ENCODE data around the gene ERO1A.
"Not testable (repeated sequence)": the region's sequence is repeated elsewhere in the genome, so short reads cannot be mapped to it uniquely, and the experiment has no call there.

Gene ERO1A, protein sequence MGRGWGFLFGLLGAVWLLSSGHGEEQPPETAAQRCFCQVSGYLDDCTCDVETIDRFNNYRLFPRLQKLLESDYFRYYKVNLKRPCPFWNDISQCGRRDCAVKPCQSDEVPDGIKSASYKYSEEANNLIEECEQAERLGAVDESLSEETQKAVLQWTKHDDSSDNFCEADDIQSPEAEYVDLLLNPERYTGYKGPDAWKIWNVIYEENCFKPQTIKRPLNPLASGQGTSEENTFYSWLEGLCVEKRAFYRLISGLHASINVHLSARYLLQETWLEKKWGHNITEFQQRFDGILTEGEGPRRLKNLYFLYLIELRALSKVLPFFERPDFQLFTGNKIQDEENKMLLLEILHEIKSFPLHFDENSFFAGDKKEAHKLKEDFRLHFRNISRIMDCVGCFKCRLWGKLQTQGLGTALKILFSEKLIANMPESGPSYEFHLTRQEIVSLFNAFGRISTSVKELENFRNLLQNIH

DNA sequence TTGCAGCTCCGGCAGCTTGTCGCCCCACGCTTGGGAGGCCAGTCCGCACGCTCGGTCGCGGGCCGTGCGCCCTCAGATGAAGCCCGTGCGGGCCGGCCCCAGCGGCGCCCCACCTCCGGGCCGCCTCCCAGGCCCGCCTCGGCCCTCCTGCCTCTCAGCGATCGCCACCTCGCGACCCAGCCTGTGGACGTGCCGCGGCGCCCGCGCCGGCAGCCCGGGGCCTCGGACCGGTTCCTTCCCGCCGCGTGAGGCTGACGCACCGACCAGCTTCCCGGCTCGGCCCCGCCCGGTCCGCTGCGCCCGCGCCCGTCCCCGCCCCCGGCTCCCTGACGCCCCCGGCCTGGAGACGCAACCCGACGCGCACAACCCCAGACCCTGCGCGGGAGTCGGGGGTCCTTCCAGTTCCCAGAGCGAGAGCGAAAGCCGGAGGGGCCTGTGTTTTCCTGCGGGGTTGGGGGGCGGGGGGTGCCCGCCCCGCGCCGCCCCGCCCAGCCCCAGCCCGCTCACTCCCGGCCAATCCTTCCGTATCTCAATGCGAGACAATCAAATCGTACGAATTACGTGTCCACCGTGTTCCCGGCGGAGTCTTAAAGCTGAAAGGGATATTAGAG lies at the start of gene ERO1A:
Gene ERO1A, minus strand, starts transcription at position 78 of the 611 bp plus-strand sequence. Its CDS starts 77 bp downstream, at position 1.
- DNase-seq (ENCODE audit: low read depth in 2 of 2) = peak in 1 of 2 donors; percentile 61

DNA sequence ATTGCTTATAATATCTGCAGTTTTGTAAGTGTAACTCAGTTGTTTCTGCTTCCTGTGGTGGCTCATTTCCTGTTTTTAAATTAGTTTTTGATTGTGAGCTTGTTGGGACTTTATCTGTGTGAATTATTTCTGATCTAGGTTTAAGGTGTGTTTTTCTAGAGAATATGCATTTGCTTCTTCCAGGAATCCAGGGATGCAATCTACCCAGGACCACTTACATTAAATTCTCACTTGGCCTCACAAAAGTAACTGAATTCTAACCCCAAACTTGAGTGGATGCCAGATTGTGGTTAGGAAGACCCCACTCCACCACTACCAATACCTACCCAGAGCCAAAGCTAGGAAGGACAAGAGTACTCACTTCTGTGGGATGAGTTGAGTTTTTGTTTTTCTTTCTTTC lies 46.5 kb upstream of the ERO1A start:
- no peak for DNase-seq (ENCODE audit: low read depth in 2 of 2)

DNA sequence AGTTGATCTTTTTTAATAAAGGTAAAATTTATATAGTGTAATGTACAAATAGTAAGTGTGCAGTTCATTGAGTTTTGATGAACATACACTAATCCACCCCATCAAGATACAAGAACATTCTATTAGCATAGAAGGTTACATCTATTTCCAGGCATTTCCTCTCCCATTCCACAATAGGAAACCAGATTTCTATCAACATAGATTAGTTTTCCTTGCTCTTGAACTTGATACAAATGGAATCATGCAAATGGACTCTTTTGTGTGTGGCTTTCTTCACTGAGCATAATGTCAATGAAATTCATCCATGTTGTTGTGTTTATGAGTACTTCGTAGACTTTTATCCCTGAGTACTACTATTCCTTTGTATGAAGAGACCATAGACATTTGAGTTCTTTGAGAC lies 45.4 kb upstream of the ERO1A start:
- no peak for DNase-seq (ENCODE audit: low read depth in 2 of 2)

DNA sequence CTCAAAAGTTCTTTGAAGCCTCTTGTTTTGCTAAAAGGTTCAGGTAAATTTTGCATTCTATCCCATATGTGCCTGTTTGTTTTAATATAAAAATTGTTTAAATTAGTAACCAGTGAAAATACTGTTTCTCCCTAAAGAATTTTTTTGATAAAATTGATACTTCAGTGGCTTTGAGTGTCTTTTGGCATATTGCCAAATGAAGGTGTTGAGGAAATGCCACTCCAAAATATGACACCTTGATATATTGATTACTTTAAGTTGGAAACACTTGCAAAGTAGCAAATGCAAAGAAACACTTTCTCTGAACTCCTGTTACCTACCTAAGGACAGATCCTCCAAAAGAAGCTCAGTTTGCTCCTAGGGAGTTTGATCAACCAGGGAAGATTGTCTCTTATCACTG lies 43.1 kb upstream of the ERO1A start:
- no peak for DNase-seq (ENCODE audit: low read depth in 2 of 2)

DNA sequence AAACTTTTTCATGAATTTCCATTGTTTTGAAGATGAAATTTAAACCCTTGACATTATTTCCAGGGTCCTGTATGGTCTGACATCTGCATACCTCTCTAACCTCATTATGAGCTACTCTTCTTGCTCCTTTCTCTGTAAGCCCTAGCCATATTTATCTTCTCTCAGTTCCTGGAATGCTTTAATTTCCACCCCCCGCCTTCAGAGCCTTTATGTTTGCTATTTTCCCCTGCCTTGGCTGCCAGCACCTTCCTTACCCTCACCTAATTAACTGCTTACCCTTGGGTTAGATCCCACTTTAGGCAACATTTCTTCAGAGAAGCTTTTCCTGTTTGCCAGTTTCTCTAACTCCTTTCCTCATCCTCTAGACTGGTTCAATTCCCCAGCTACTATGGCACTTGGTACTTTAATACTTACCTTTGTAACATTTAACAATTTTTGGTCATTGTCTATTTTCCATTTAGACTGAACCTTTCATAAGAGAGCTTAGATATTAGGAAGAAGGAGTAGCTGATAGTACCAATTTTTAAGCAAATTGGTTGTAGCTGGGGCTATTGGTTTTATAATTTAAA lies 40.6 kb upstream of the ERO1A start:
- DNase-seq (ENCODE audit: low read depth in 2 of 2) = no peak

DNA sequence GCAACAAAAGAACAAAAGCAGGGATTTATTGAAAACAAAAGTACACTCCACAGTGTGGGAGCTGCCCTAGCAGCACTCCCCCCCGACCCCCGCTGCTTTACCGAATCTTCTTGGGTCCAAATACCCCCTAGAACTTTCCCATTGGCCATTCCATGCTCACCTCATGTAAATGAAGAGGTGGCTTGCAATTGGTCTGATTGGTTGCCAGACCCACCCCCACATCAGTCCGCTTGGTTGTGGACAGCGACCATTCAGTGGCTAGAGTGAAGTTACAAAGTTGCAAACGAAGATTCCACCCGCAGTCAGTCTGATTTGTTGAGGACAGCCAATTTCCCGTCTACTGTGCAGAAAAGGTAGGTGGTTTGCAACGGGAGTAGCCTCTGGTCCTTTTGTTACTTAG lies 38.5 kb upstream of the ERO1A start:
- no peak for DNase-seq (ENCODE audit: low read depth in 2 of 2)

DNA sequence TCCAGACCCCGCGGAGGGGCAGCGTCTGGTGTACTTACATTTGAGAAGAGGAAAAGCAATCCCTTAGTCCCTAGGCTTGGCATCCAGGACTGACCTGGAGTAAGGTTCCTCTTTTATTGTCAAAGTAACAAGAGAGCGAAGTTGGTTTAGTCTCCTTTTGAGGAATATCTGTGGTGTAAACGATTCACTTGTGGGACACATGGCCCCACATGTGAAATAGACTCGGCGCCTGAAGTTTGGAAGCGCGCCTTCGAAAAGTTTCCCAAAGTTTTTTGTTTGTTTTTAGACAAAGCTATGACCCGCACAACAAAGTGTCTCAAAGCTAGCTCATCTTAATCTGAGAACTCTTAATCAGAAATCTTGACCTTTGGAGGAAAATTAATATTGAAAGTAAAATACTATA lies 35.4 kb upstream of the ERO1A start:
- DNase-seq (ENCODE audit: low read depth in 2 of 2) = no peak

DNA sequence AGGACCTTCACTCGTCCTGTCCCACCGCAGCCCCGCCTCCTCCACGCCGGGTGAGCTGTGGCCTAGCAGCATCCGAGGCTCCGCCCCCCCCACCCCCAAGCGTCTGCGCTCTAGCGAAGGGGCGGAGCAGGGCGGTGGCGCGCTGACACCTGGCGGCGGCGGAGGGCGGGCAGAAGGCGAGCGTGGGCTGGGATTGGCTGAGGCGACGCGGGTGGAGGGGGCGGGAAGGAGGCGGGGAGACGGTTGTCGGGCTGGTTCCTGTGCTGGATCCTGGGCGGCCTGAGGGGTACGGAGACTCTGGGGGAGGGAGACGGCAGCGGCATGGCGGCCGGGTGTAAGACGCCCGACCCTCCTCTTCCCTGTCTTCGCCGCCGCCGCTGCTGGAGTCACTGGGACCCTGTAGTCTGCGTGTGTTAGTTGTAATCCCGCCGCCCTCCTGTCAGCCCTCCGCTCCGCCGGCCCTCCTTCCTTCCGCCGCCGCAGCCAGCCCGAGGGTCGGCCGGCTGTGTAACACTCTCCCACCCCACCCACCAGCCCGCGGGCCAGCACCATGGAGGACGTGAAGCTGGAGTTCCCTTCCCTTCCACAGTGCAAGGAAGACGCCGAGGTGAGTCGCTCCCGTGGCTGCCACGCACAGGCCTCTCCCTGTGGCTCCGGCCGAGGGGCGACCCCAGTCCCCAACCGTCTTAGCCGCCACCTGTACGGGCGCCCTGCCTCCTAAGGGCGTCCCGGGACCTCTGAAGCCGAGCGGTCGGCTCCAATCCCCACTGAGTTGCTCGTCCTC lies 34.8 kb upstream of the ERO1A start, which contains the start of gene STYX:
Gene STYX, plus strand, starts transcription at position 242 of the 784 bp plus-strand sequence. Its CDS starts 309 bp downstream, at position 551.
- DNase-seq (ENCODE audit: low read depth in 2 of 2) = peak; percentile 95 to 98

DNA sequence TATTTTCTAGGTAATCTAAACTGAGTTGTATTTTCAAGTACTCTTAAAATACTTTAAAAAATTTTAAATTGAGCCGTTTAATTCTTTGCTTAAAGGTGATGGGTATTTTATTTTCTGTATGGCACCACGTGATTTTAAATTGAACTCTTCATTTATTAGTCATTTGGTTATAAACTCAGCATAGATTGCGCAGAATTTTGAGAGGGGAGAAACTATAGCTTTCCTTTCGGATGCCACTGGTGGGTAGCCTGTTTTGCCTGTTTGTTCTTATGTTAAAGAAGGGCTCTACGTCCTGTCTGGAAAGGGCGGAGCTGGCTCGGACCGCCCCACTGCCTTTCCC lies 34.2 kb upstream of the ERO1A start:
- no peak for DNase-seq (ENCODE audit: low read depth in 2 of 2)

DNA sequence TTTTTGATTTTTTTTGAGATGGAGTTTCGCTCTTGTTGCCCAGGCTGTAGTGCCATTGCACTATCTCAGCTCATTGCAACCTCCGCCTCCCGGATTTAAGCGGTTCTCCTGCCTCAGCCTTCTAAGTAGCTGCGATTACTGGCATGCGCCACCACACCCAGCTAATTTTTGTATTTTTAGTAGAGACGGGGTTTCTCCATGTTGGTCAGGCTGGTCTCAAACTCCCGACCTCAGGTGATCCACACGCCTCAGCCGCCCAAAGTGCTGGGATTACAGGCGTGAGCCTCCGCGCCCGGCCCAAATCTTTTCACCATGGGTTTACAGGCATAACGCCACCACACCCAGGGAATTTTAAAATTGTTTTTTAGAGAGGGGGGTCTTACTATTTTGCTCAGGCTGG lies 33.7 kb upstream of the ERO1A start:
- not testable (repeated sequence) for DNase-seq (ENCODE audit: low read depth in 2 of 2)

DNA sequence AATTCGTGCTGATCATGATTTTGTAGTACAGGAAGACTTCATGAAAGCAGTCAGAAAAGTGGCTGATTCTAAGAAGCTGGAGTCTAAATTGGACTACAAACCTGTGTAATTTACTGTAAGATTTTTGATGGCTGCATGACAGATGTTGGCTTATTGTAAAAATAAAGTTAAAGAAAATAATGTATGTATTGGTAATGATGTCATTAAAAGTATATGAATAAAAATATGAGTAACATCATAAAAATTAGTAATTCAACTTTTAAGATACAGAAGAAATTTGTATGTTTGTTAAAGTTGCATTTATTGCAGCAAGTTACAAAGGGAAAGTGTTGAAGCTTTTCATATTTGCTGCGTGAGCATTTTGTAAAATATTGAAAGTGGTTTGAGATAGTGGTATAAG lies 32.2 kb upstream of the ERO1A start:
- DNase-seq (ENCODE audit: low read depth in 2 of 2) = not testable (repeated sequence)

DNA sequence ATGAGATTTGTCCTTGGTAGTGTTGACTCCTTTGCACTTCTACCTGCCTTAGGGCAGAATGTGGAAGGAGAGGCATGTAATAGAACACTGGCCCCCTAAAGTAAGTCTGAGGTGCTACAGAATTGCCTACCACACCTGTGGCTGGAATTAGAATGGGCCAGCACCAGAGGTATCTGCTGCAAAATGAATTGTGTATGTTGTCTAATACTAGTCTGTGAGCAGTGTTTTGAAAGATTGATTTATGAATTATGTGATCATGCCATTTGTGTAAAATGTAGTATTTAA lies 28.9 kb upstream of the ERO1A start:
- DNase-seq (ENCODE audit: low read depth in 2 of 2) = no peak

DNA sequence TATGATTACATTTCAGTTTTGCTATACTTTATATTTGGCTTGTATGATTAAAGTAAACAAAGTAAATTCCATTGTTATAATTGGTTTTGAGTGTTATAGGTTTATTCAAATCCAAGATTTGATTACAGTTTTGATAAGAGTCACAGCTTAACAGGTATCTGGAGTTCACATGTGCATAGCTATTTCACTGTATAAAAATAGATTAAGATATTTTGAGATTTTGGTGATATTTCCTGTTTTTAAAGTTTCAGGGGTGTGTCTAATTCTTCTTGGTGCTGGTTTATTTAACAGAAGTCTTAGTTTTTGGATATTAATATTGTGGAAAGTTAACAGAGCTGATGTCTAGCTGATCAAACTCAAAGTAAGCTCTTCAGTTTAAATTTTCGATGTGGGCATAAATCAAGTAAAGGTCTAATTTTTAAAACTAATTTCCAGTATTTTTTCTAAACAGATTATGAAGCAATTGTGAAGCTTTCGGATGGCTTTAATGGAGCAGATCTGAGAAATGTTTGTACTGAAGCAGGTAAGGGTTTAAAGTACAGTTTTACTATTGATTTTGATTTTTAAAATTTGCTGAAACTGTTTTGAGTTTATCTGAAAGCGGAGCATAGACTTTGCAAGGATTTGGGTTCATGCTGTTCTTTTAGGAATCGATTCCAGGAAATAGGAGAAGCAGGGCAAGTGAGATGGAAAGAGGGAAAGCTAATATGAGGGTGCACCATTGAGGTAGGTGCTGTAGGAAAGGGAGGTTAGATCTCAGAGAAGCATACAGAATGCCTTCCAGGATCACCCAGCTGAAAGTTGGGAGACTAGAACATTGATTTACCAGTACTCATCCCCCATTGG lies 28.4 kb upstream of the ERO1A start:
- DNase-seq (ENCODE audit: low read depth in 2 of 2) = no peak

DNA sequence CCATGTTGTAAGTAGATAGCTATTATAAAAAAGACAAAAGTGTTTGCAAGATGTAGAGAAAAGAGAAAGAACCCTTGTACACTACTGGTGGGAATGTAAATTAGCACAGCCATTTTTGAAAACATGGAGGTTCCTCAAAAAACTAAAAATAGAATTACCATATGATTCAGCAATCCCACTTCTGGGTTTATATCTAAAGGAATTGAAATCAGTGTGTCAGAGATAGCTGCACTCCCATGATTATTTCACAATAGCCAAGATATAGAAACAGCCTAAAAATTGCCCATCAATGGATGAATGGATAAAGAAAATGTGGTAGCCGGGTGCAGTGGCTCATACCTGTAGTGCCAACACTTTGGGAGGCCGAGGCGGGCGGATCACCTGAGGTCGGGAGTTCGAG lies 20.8 kb upstream of the ERO1A start:
- DNase-seq (ENCODE audit: low read depth in 2 of 2) = no peak

DNA sequence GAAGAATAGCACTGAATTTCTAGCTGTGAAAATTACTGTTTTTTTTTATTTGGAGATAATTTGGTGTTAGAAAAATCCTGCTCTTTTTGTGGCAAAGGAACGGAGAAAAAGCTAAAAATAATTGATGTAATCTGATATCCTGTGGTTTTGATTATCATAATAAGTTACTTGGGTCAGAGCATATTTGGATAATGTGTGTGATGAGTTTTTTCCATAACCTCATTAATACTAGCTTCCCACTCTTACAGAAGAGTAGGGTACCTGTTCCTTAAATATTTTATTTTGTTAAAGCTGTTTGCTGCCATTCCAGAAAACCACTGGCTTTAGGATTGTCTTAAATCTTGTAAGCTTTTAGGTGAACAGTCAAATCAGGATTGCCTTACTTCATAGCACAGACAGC lies 16.3 kb upstream of the ERO1A start:
- no peak for DNase-seq (ENCODE audit: low read depth in 2 of 2)

DNA sequence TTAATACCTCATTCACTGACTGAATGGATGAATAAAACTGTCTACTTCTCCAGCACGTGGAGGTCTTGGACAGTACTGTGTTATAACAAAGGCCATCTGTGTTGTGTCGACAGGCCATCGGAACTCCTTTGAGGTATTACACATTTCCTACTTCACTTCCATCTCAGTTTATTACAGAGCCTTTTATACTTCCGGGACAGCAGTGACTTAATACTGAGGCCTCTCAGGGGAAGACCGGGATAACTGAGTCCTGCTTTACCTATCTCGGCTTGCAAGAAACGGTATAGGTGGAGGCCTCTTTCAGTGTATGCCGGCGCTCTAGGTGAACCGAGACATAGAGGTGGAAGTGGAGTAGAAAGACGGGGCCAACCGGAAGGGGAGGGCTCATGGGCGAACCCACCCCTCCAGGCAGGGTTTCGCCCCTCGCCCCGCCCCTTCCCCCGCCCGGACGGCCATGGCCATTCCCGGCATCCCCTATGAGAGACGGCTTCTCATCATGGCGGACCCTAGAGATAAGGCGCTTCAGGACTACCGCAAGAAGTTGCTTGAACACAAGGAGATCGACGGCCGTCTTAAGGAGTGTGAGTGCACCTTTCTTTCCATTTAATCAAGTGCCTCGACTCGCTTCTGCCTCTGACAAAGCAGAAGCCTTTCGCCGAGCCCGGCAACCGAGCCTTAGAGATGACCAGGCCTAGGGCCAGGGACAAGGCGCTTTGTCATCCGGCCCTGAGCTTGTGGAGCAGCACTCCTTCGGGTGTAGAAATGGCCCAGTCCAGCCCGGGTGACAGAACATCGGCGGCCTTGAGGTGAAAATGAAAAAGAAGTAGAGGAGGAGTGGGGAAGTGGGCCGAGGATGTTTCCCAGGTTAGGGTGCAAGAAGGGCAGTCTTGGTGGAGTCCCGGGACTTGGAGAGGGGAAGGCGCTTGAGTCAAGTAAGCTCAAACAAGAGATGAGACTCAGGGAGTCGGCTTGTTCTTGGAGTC lies 11.7 kb upstream of the ERO1A start, which contains the start of gene PSMC6:
Gene PSMC6, plus strand, starts transcription at position 477 of the 983 bp plus-strand sequence. Its CDS starts 20 bp downstream, at position 497.
- peak; percentile 91 to 92 for DNase-seq (ENCODE audit: low read depth in 2 of 2)

DNA sequence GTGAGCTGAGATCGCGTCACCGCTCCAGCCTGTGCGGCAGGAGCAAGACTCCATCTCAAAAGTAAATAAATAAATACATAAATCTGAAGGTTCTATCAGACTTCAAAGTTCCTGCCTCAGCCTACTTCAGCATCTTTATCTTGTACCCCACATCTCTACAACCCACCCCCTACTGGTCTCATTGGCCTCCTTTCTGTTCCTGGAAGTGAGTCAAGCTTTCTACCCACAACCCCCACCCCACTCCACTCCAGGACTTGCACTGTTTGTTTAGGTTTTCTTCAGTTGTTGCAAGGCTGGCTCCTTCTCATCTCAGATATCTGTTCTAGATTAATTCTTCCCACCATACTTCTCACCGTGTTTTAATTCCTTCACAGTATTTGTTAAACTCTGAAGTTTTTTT lies 10.9 kb upstream of the ERO1A start:
- DNase-seq (ENCODE audit: low read depth in 2 of 2) = peak; percentile 33 to 44

DNA sequence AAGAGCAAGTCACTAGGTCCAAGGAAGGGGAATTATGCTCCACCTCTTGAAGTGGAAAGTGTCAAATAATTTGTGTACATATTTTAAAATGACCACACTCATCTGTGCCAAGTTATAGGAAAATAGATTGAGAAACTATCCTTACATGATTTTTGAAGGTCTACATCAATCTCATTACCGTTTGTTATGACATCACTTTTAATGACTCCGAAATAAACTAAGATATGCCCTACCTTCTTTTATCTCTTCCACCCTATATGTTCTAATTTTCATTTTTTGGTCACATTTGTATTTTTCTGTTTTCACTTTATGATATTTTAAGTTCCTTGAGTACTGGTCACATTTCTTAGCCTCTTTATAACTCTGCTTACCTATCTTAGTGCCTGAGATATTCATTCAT lies 8.3 kb upstream of the ERO1A start:
- DNase-seq (ENCODE audit: low read depth in 2 of 2) = no peak

DNA sequence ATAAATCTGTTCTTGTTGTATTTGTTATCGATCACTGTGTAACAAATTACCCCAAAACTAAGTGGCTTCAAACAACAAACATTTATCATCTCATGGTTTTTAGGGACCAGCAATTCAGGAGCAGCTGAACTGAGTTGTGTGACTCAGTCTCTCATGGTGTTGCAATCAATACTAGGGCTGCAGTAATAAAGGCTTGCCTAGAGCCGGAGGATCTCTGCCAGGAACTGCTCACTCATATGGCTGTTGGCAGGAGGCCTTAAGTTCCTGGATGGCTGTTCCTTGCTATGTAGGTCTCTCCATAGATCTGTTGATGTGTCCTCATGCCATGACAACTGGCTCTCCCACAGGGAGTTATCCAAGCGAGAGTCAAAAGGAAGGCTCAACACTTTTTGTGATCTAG lies 7.9 kb upstream of the ERO1A start:
- no peak for DNase-seq (ENCODE audit: low read depth in 2 of 2)

DNA sequence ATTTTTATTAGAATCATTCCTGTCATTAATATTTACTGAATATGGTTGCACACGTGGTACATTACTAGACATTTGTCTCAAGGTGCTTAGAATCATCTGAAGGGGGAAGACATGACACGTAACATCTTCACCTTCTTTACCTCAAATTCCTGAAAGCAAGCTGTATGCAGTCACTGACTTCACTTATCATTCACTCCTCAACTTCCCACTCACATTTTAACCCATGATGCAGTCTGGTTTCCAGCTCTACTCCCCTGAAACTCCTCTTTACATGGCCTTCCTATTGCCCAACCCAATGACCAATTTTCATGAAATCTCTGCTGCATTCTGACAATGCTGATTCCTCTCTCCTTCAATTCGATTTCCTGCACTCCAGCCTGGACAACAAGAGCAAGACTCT lies 5.9 kb upstream of the ERO1A start:
- DNase-seq (ENCODE audit: low read depth in 2 of 2) = no peak
